Neural cell (in vitro differentiated cells): ENCODE measurements around the gene SH3TC1. TPM values are rescaled to one million over a fixed set of nuclear protein-coding genes. Genes with fewer than 3 reads are reported as not detected.

Experiments
- H2AFZ ChIP-seq: fragments of 200-600, 300-800 bp; sonication (generic), shearing (Covaris generic); 2 replicates; pipeline ENCODE4 v1.6.0; 2014; ENCODE audit warnings: low read depth, mild to moderate bottlenecking, antibody characterized with exemption, low read length, moderate library complexity
- H3F3A ChIP-seq: fragments of 200-600 bp; shearing (Covaris generic); 2 replicates; pipeline ENCODE4 v1.6.1; 2016; ENCODE audit warnings: mild to moderate bottlenecking, moderate library complexity, mixed read lengths, antibody characterized with exemption, low read length; ENCODE audit not compliant: insufficient read depth, poor library complexity, severe bottlenecking
- H3K27ac ChIP-seq: fragments of 200-600, 300-800 bp; sonication (generic), shearing (Covaris generic); 2 replicates; pipeline ENCODE4 v1.5.1; 2014; ENCODE audit warnings: mild to moderate bottlenecking, low read length, moderate library complexity
- H3K27me3 ChIP-seq: fragments of 300-800, 200-600 bp; sonication (generic), shearing (Covaris generic); 2 replicates; pipeline ENCODE4 v1.6.0; 2014; ENCODE audit warnings: mild to moderate bottlenecking, low read depth, low read length, moderate library complexity; ENCODE audit not compliant: insufficient read depth
- H3K36me3 ChIP-seq: fragments of 300-800, 200-600 bp; sonication (generic), shearing (Covaris generic); 2 replicates; pipeline ENCODE4 v1.5.1; 2014; ENCODE audit warnings: mild to moderate bottlenecking, antibody characterized with exemption, low read length, moderate library complexity; ENCODE audit not compliant: insufficient read depth
- H3K4me2 ChIP-seq: fragments of 300-800, 200-600 bp; sonication (generic), shearing (Covaris generic); 2 replicates; pipeline ENCODE4 v1.6.0; 2014; ENCODE audit warnings: mild to moderate bottlenecking, low read length
- H3K4me3 ChIP-seq: fragments of 300-800, 200-600 bp; sonication (generic), shearing (Covaris generic); 2 replicates; pipeline ENCODE4 v1.5.1; 2014; ENCODE audit warnings: mild to moderate bottlenecking, low read length, moderate library complexity
- H3K79me2 ChIP-seq: fragments of 200-600 bp; shearing (Covaris generic); replicated peaks from 2 replicates; pipeline ENCODE4 v1.6.0; 2014; ENCODE audit warnings: mild to moderate bottlenecking, low read length, moderate library complexity; ENCODE audit not compliant: insufficient read depth
- H3K9ac ChIP-seq: fragments of 300-800, 200-600 bp; sonication (generic), shearing (Covaris generic); 2 replicates; pipeline ENCODE4 v1.6.1; 2016; ENCODE audit warnings: mild to moderate bottlenecking, low read length, mixed read lengths
- H3K9me2 ChIP-seq: fragments of 200-600 bp; shearing (Covaris generic); 2 replicates; pipeline ENCODE4 v1.6.1; 2016; ENCODE audit warnings: mild to moderate bottlenecking, low read length, mixed read lengths; ENCODE audit not compliant: insufficient read depth
- H3K9me3 ChIP-seq: fragments of 200-600, 300-800 bp; sonication (generic), shearing (Covaris generic); 2 replicates; pipeline ENCODE4 v1.6.1; 2016; ENCODE audit warnings: mild to moderate bottlenecking, mixed run types, low read length, moderate library complexity, mixed read lengths
- H4K20me1 ChIP-seq: fragments of 200-600 bp; shearing (Covaris generic); 2 replicates; pipeline ENCODE4 v1.6.1; 2016; ENCODE audit warnings: mild to moderate bottlenecking, mixed run types; ENCODE audit not compliant: insufficient read depth
- CTCF ChIP-seq: fragments of 450-650 bp; IDR thresholded peaks from 2 replicates; pipeline ENCODE4 v1.5.1; 2014; ENCODE audit warnings: antibody characterized with exemption, mild to moderate bottlenecking, moderate library complexity; ENCODE audit not compliant: poor library complexity, severe bottlenecking
- EP300 ChIP-seq: fragments of 450-650 bp; conservative IDR thresholded peaks from 2 replicates; pipeline ENCODE4 v1.6.1; 2014; ENCODE audit warnings: antibody characterized with exemption, mild to moderate bottlenecking, moderate library complexity; ENCODE audit not compliant: poor library complexity, severe bottlenecking
- EZH2 ChIP-seq: fragments of 200-600, 300-800 bp; shearing (Covaris generic), sonication (generic); IDR thresholded peaks from 2 replicates; pipeline ENCODE4 v1.6.1; 2014; ENCODE audit warnings: antibody characterized with exemption, low read length, borderline replicate concordance, mild to moderate bottlenecking; ENCODE audit not compliant: insufficient read depth, poor library complexity, severe bottlenecking
- MXI1 ChIP-seq: fragments of 450-650 bp; conservative IDR thresholded peaks from 2 replicates; pipeline ENCODE4 v1.6.1; 2014; ENCODE audit warnings: antibody characterized with exemption, mild to moderate bottlenecking; ENCODE audit not compliant: poor library complexity, severe bottlenecking
- POLR2AphosphoS5 ChIP-seq: IDR thresholded peaks from 2 replicates; pipeline ENCODE4 v1.6.1; 2012
- RAD21 ChIP-seq: fragments of 450-650 bp; conservative IDR thresholded peaks from 2 replicates; pipeline ENCODE4 v1.6.1; 2014; ENCODE audit warnings: antibody characterized with exemption, mild to moderate bottlenecking, moderate library complexity
- REST ChIP-seq: IDR thresholded peaks from 2 replicates; pipeline ENCODE4 v1.6.1; 2012; ENCODE audit warnings: borderline replicate concordance
- SMC3 ChIP-seq: fragments of 450-650 bp; conservative IDR thresholded peaks from 2 replicates; pipeline ENCODE4 v1.6.1; 2014; ENCODE audit warnings: antibody characterized with exemption, mild to moderate bottlenecking, moderate library complexity; ENCODE audit not compliant: poor library complexity
- TAF1 ChIP-seq: IDR thresholded peaks from 2 replicates; pipeline ENCODE4 v1.6.1; 2012; ENCODE audit warnings: low read depth
- polyA plus RNA-seq: library from polyadenylated mRNA; depleted of rRNA; stranded (reverse); fragments of >200 nt; gene quantifications from 2 replicates; pipeline ENCODE4 v1.2.3, GENCODE V29; 2014

The SH3TC1 gene
- polyA plus RNA-seq, 1 donor from 2014 or later: not detected

- Histone ChIP-seq H3K9me3 (no peaks in the 10 kb centered on the region), H3K36me3 (no peaks in the 10 kb centered on the region), H3K9ac (no peak overlapping the region), H3K79me2 (no peaks in the 10 kb centered on the region), H2AFZ (no peak overlapping the region), H4K20me1 (no peaks in the 10 kb centered on the region), H3K27me3 (no peaks in the 10 kb centered on the region), H3K27ac (no peak overlapping the region), H3K4me2 (no peak overlapping the region), H3K4me3 (no peak overlapping the region), H3K9me2 (no peaks in the 10 kb centered on the region), H3F3A (no peaks in the 10 kb centered on the region)
- TF ChIP-seq EP300 (no peak), EZH2 (no peak), CTCF (no peak), POLR2AphosphoS5 (no peak), RAD21 (no peak), TAF1 (no peak), REST (no peak), MXI1 (no peak), SMC3 (no peak)
These were observed 60.8 kb downstream of the SH3TC1 start for GRCh38 chr4:8259743-8260430.

GRCh38 chr4:8260656-8261111 is 61.6 kb downstream of the SH3TC1 start:
- H3K27ac ChIP-seq: no peak overlapping the region
- no peaks in the 10 kb centered on the region for H3K36me3 ChIP-seq
- H3K9ac ChIP-seq: no peak overlapping the region
- H4K20me1 ChIP-seq: no peaks in the 10 kb centered on the region
- no peak overlapping the region for H3K4me3 ChIP-seq
- H2AFZ ChIP-seq: no peak overlapping the region
- H3K9me2 ChIP-seq: no peaks in the 10 kb centered on the region
- no peak overlapping the region for H3K4me2 ChIP-seq
- TF ChIP-seq EP300 (no peak), REST (no peak), SMC3 (no peak), EZH2 (no peak)
- H3K79me2 ChIP-seq: no peaks in the 10 kb centered on the region
- no peaks in the 10 kb centered on the region for H3K27me3 ChIP-seq
- H3F3A ChIP-seq: no peaks in the 10 kb centered on the region
- no peaks in the 10 kb centered on the region for H3K9me3 ChIP-seq
